Activated T-helper 1 cell treated with Interleukin-2 at 50 U/mL for 16 hours (primary cell): ENCODE results near the gene LIPH.
A peak's percentile ranks its signal among the peaks of the same experiment; 100 is the strongest.

Source experiments
- DNase-seq: peaks from one replicate; pipeline ENCODE4 v3.0.0-alpha.2; 2020; ENCODE audit warnings: low read depth

LIPH gene

DNA sequence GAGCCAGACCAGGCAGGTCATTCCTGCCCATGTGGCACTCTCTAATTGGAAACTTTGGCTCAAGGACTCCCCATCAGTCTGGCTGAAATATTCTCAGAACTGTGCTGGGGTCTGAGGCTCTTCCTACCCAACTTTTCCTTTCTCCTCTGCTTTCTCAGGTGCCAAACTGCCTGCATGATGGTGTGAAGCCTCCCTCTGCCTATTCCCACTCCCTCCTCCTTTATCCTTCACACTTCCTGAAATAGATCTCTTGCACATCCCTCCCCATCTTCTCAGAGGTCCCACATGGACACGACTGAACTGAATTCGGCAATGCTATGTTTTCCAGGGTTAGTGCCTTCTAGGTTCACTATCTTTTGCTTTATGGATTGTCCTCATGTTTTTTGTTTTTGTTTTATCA is 12.5 kb downstream of the LIPH start:
- DNase-seq, result no peak

DNA sequence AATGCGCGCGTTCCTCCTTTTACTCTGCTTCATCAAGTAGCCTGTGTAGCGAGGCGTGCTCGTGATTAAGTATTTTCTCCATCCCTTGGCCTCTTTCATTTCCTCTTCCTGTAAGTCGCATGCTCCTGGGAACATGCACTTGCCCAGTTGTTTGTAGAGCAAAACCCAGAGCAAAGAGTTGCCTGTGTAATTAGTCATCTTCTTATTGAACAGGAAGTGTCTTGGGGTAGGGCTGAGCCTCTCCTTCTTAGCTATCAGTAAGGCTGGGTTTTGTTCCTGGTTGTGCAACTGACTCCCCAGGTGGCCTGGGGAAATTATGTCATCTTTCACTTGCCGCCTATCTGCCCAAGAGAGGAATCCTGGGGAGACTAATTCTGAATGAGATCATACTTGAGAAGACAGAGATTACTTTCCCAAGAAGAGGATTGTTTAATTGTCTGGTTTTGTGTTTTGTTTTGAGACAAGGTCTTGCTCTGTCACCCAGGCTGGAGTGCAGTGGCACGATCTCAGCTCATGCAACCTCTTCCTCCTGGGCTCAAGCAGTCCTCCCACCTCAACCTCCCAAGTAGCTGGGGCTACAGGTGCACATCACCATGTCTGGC is 14.9 kb downstream of the LIPH start:
- no peak for DNase-seq

DNA sequence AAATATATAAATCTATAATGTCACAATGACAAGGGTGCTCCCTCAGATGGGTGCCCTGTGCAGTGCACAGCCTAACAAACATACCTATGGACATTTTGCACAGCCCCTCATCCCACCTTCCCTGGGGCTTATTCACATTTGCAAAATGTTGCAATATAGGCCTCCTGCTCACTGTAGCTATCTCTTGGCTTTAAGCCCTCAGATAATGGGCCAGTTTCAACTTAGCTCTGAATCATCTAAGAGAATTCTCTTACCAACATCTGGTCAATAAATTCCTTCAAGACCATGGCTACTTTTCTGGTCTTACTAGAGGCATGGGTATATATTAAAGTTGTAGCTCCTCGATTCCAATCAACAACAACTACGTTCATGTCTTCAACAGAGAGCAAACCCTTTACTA is 17.9 kb downstream of the LIPH start:
- no peak for DNase-seq

DNA sequence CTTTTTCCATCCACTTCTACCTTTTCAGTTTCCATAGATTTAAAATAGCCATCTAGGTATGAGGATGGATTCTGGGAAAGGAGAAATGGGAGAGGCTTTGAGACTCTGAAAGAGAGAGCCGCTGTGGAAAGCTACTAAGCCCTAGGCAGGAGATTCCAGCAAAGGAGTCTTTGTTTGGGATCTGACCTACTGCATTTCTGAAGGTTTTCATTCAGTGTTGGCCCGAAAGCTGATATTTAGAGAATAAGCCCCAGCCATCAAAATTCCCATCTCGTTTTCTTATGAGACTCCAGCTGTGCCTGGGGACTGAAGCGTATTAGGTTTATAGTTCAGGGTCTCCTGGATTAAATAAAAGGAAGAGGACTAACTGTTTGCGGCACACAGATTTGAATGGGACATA is 19.5 kb downstream of the LIPH start:
- no peak for DNase-seq

DNA sequence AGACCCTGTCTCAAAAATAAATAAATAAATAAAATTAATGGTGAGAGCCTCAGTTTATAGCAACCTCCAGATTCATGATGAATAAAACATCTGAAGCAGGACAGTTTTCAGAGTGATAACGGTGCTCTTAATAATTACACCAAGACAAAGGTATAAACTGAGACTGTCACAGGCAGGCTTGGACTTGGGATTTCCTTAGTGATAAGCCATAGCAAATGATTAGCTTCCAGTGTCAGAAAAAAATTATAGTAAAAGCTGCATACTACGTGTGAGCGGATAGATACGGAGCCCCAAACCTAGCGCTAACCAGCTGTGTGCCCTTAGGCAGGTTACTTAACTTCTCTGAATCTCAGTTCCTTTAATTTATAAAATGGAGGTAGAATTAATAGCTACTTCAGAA is 21.5 kb downstream of the LIPH start:
- no peak for DNase-seq

DNA sequence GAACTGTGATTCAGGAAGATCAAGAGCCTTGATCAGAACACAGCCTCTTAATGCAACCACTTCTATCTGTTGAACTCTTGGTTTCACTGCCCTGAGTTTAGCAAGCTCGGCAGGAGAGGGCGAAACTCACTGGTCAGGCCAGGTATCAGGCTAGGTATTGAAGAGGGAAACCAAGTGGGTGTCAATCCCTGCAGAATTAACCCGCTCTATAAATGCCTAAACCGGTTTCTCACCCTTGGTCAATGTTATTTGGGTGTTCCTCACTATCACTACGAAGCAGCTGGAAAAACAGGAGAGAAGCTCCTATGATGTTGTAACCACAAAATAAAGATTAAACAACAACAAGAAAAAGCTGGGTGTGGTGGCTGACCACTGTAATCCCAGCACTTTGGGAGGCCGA is 23.9 kb downstream of the LIPH start:
- no peak for DNase-seq

DNA sequence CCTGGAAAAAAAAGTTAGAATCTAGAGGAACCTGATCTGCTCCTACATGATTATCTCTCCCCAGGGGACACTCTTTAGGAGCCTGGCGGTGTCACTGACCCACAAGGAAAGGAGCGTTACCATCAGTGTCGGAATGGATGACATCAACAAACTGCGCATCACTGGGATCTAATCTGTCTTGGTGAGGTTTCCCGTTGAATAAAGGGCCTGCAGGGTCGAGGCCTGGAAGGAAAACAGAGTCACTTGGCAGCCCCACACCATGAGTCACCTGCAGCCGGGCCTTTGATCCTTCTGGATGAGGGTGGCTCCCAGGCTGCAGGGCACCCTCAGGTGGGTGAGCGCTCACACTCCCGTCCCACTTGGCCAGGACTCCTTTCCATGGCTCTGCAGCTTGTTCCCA is 25.0 kb downstream of the LIPH start:
- DNase-seq, result no peak

DNA sequence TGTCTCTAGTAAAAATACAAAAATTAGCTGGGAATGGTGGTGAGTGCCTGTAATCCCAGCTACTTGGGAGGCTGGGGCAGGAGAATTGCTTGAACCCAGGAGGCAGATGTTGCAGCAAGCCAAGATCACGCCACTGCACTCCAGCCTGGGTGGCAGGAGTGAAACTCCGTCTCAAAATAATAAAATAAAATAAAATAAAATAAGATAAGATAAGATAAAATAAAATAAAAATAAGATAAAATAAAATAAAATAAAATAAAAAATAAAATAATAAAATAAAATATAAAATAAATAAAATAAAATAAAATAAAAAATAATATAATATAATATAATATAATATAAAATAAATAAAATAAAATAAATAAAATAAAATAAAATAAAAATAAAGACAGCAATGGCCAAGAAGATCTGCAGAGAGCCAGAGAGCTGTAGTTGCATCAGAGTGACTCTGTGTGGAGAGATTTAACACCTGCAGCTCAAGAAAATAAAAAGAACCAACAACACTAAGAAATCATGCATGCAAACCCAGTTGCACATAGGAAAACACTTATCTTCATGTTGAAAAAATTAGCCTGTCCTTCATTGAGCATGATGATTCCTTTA is 25.9 kb downstream of the LIPH start:
- no peak for DNase-seq

DNA sequence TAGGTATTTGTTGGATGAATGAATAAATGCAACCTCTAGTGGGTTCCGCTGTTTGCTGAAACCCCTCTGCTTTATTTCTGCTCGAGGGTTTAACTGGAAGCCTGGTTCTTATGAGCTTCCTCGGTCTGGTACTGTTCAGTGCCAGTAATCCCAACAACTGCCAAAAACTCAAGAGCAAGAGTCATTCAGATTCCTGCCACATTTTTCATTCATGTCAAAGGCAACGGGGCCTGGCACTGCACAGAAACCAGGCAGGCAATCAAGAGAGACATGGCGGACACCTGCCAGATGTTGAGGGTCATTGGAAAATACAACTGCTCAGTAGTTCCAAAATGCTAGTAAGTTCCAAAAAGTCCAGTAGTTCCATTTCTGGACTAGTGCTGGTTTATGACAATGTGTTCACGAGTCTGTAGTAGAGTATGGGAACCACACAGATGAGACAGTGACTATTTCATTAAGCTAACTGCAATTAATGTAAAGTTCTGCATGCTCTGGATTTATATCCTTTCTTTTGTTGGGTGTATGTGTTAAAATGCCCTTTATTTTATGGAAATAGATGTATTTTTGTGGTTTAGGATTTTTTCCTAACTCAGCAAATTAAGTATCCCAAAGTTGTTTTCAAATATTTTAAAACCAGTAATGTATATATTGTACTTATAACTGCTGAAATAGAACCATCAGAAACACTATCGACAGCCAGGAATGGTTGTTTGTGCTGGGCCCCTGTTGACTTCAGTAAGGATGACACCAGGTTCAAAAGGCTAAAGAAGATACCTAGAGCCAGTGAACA is 30.8 kb downstream of the LIPH start:
- no peak for DNase-seq

DNA sequence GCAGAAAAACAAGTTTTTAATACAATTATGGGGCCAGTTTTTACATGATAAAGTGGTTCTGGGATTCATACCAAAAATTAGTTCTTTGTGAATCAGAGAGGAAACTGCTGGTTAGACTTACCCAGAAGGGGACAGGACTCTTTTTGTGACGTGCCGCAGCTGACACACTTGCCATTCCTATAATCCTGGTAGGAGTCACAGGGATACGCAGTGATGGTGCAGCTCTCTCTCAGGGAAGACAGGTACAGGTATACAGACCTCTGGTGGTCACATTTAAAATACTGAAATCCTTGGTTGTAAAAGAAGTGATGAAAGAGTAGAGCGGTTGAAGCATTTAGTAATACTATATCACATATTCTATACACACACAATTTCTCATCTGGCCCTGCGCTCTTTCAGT is 33.4 kb downstream of the LIPH start:
- no peak for DNase-seq

DNA sequence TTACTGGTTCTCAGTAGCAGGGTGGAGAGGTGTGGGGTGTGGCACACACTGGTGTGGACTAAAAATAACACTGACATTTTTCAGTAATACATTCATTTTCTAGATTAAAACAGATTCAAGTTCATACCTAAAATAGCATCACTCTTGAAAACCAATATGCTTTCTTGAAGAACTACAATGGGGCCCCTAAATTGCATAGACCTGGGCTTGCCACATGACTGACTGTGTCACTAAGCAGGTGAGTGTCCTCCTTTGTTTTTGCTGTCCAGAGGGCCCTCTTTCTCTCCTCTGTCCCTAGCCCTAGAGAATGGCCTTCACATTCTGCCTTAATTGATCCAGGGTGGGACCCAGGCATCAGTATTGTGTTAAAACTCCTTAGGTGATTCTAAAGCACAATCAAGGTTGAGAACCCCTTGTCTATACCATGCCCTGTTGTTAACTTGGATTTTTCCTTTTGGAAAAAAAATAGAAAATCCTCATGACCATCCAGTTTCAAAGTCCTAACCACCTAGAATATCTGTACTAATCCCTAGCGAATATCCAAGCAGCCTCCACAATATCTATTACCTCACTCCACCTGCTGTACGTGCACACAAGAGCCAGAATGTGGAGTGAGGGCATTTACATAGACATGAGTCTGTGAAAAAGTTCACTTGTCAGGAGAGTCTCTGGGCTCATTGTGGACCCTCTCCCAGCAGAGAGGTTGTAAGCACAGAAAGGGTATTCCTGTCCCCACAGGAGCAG is 34.8 kb downstream of the LIPH start:
- no peak for DNase-seq

DNA sequence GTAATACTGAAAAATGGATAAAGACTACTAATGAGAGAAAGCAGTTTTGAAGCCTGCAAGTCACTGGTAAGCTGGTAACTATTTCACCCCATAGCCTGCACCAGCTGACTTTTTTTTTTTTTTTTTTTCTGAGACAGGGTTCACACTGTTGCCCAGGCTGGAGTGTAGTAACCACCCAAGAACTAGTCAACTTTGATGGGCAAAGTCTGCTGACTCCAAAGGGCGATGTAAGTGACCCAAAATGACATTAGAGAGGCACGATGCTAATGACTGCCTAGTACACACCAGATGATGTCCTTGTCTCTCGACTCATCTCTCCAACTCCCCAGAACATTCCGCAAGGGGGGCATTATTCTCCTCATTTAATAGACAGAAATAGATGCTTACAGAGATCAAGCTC is 40.7 kb downstream of the LIPH start:
- DNase-seq, result no peak

DNA sequence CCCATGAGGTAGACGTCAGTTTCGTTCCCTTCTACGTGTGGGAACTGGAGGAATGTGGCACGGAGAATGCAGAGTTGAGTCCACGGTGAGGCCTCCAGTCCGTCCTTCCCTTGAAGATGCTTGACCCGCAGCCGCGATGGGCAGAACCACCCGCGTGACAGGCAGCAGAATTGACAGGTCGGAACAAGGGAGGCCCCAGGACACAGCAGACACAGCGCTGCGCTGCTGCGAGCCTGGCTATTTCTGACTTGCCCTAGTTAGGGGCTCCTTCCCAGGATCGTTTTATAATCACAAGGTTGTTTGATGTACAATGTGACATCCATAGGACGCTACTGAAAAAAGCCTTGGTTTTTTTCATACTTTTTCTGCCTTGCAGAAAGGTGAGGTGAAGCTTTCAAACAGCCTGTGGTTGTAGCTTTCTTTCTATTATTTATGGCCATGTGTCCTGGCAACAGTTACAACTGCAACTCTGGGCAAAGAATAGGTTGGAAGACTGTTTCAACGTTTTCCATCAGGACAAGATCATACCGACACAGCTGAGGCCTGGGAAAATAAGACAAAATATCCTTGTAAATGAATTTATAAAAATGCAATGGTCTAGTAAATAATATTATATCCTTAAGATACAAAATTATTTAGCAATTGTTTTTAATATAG is 43.9 kb downstream of the LIPH start:
- DNase-seq, result no peak

DNA sequence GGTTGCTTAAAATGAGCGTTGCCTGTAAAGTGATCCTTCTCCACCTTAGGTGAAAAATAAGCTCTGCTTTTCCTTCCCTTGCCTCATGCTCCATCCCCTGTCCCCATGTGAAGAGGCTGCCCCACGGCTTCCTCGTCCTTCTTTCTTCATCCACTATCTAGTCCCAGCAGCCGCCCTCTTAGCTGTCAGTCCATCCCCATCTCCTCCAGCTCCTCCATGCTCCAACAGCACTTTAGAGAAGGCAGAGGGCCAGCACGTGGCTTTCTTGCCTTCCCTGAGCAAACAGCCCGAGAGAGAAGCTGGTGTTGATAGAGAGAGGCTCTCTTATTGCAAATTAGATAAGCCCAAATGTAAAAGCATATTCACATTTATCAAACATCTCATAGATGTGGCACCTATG is 44.5 kb downstream of the LIPH start:
- DNase-seq, result no peak

DNA sequence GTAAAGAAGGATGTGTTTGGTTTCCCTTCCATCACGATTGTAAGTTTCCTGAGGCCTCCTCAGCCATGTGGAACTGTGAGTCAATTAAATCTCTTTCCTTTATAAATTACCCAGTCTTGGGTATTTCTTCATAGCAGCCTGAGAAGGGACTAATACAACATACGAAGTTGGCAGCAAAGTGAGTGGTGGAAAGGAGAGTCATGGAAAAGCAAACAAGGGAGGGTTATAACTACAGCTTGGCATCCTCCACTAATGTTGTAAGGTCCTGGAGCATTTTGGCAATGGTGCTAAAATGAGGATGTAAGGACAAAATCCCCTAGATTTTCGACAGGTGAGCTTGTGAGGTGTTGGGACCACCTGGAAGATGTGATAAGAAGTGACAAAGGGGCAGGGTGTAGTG is 47.8 kb downstream of the LIPH start:
- DNase-seq, result no peak

DNA sequence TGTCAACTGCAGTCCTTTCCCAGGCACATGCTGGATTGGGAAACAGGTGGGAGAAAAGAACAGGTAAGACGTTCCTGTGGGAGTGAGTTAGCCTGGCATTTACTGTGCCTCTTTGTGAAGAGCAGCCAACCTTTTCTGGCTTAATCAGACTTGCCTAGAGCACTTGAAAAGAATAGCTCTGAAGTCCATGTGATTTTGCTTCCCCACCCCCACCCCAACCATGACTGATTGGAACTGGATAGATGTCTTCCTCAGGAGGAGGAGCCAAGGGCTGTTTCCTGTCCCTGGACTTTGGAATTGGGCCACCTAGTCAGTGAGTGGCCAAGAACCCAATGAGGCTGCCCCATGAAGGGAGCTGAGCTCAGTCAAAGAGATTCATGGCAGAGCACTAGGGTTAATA is 48.9 kb downstream of the LIPH start:
- DNase-seq, result no peak

DNA sequence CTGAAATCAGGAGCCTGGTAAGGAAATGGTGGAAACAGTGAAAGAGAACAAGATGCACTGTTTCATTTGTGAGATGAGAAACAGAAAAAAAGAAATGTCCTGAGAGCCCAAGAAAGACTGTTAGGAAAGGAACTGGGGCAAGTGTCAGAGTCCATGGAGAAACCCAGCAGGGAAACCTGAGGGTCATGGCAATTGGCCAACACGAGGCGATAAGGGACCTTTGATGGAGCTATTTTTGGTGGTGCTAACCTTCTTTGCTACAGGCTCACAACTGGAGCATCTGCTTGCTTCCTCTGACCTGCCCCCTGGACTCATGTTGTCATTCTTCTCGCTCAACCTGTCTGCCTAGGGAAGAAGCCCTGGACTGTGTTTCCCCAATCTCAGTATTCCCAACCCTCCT is 49.4 kb downstream of the LIPH start:
- no peak for DNase-seq

DNA sequence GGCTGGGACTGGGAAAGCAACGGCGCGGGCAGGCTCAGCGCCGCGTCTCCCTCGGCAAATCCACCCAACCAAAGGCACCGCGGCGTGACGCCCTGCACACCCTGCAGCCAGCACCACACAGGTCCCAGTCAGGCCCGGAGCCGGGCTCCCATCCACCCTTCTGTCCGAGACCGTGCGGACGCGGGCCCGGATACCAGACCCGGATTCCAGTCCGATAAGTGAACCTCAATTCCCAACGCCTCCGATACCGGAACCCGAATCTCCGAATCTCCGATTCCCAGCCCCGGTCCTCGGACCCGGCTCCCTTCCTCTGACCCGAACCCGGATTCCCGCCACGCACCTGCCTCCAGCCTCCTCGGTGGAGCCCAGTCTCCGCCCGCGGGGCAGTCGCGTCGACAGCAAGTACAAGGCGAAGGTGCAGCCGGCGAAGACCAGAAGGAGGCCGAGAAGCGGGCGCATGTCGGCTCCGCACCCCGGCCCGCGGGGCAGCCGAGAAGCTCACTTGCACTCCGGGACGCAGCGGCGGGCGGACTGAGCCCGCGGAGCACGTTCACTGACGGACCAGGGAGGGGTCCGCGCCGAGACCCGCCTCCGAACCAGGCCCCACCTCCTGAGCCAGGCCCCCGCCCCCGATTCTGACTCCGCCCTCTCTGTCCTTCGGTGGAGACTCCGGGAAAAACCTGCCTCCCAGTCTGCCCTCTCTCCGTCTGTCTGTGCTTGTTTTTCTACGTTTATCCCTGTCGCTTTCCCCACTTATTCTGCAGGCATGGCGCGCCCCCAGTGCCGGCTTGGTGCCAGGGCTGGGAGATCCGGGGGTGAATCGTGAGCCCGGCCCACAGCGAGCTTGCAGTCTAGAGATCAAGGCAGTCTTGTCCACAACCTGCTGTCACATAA is 53.6 kb downstream of the LIPH start, which contains the start of gene TMEM41A:
TSS of gene TMEM41A (minus strand) at position 533 of the 894 bp plus-strand sequence. CDS start at position 459, 74 bp downstream.
- DNase-seq, result peak; percentile 80

DNA sequence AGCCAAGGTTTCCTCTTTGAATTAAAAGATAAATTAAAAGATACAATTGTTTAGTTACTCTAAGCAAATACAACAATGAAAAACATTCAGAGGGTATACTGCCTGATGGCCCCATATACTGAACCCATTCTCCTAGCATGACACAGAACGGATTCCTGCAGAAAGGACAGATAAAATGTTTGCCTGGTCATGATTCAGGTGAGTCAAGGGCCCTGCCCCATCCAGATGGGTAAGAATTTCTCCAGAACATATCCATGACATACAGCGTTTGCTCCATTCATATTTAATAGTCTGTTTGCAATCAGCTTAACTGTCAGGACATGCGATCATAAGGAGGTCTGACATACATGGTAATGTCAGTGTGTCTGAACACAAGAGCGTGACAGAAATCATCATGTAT is 62.1 kb downstream of the LIPH start:
- no peak for DNase-seq

DNA sequence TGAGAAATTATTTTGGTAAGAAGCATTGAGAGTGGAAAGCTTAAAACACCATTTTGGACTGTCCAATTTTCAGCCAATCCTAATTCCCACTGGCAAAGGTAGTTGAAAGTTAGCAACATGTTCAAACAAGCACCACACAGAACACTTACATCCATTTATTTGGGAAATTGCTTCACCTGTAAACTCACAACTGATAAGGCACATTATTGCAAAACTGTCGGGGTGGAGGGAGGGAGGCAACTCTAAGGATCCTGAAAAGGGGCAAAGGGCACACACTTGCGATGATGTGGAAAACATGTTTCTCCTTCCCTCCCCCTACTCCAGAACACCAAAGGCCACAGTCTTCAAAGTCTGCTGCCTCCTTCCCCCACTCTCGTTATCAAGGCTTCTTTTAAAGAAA is 62.9 kb downstream of the LIPH start:
- DNase-seq, result no peak

DNA sequence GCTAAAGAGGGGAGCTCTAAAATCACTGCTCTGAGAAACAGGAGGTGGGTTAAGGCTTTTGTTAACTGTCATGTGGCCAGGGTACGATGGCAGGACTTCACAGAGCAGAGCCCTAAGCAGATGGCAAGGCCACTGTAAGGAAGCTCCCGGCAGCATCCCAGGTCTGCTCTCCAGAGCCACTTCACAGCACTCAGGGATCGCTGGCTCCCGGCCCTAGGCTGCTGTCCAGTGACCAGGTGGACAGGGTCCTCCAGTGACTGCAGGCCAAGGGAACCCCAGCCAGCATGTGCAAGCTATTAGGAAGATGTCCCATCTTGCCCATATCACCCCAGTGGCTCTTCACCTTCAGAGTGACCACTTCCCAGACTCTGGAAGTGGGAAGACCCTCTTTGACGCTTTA is 63.9 kb downstream of the LIPH start:
- DNase-seq, result no peak
